WTC11 (cell line): ENCODE measurements around the gene MAST4.

ENCODE experiments used
- CTCF ChIP-seq: fragments of 200-600 bp; IDR thresholded peaks from 2 replicates; pipeline ENCODE4 v1.8.0; 2022; ENCODE audit warnings: antibody characterized with exemption
- E2F5 ChIP-seq: sonication (generic); formaldehyde crosslinking; IDR thresholded peaks from 2 replicates; pipeline ENCODE4 v1.8.1; 2022; ENCODE audit warnings: mild to moderate bottlenecking, moderate library complexity, missing genetic modification reagents
- ESRRA ChIP-seq: sonication (generic); formaldehyde crosslinking; IDR thresholded peaks from 2 replicates; pipeline ENCODE4 v1.8.1; 2022; ENCODE audit warnings: mild to moderate bottlenecking, missing genetic modification reagents, borderline replicate concordance
- MAX ChIP-seq: sonication (generic); formaldehyde crosslinking; IDR thresholded peaks from 2 replicates; pipeline ENCODE4 v1.8.0; 2022; ENCODE audit warnings: mild to moderate bottlenecking, missing genetic modification reagents
- TEAD1 ChIP-seq: sonication (generic); formaldehyde crosslinking; IDR thresholded peaks from 2 replicates; pipeline ENCODE4 v1.8.0; 2022; ENCODE audit warnings: mild to moderate bottlenecking, missing genetic modification reagents
- ZNF416 ChIP-seq: fragments of 250-450 bp; sonication (Bioruptor Pico); IDR thresholded peaks from 2 replicates; pipeline ENCODE4 v1.9.0; 2021; ENCODE audit warnings: mild to moderate bottlenecking, inconsistent platforms

GRCh38 chr5:67203701-67204074, 607.5 kb downstream of the MAST4 start:
- TF ChIP-seq ZNF416 (CRISPR knock-in tag) (no peak), CTCF (no peak), ESRRA (CRISPR knock-in tag) (no peak), TEAD1 (CRISPR knock-in tag) (no peak), MAX (CRISPR knock-in tag) (no peak), E2F5 (CRISPR knock-in tag) (no peak)
